Measurements from ENCODE around the gene AFAP1.

DNA sequence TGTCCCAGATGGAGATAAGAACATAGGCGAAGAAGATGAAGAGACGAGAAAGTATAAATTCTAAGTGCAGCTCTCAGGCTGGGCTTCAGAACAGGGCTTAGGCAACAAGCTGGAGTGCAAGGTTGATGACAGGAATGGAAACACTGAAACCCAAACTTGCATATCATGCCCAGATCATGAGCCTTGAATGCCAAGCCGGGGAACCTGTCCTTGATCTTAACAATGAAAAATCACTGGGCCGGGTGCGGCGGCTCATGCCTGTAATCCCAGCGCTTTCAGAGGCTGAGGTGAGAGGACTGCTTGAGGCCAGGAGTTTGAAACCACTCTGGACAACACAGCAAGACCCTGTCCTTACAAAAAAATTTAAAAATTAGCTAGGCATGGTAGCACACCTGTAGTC lies 17.2 kb downstream of the AFAP1 start:
- TF ChIP-seq CTCF (IDR thresholded peaks at IDR 0.05) (no peak), POLR2A (IDR thresholded peaks at IDR 0.05) (no peak)

Measured in lower leg skin (tissue), 3 donors.